Measurements from ENCODE around the gene ZNF737. TPM values are rescaled to one million over a fixed set of nuclear protein-coding genes. Genes with fewer than 3 reads are reported as not detected.
A peak's percentile ranks its signal among the peaks of the same experiment; 100 is the strongest.
"Not testable (repeated sequence)": the region's sequence is repeated elsewhere in the genome, so short reads cannot be mapped to it uniquely, and the experiment has no call there.

Gene ZNF737
- total RNA-seq, 2 donors from 2014 or later = 16.8 to 26.7 TPM

- H3K9me3 ChIP-seq = peaks cover 0 to 7% (median 0%) of the 10 kb centered on the region in 3 donors
- H3K27ac ChIP-seq = no peak overlapping the region
- DNase-seq (no peak), ATAC-seq (no peak)
- TF ChIP-seq POLR2A (IDR thresholded peaks at IDR 0.05) (no peak), CTCF (IDR thresholded peaks at IDR 0.05) (no peak)
- peaks cover under 1 to 2% of the 10 kb centered on the region in 2 donors for H3K36me3 ChIP-seq (replicated peaks in 1 of 2; ENCODE audit: insufficient read depth in 1 of 2, low read depth in 2 of 2)
- no peaks in the 10 kb centered on the region for H3K27me3 ChIP-seq
- intact Hi-C loops (cut with DNase I) = no loop called here
- H3K4me3 ChIP-seq = no peak overlapping the region
- H3K4me1 ChIP-seq = peaks cover 32% of the 10 kb centered on the region
These were observed 7.0 kb downstream of the ZNF737 start for GRCh38 chr19:20558571-20558970.

GRCh38 chr19:20558011-20558410 is 7.6 kb downstream of the ZNF737 start:
- peaks cover 0 to 11% (median 0%) of the 10 kb centered on the region in 3 donors for H3K9me3 ChIP-seq
- H3K27me3 ChIP-seq = no peaks in the 10 kb centered on the region
- peak overlapping the region in 1 of 4 donors; percentile 24 for H3K27ac ChIP-seq
- peak; percentile 17 to 77 (median 36) for DNase-seq
- TF ChIP-seq POLR2A (IDR thresholded peaks at IDR 0.05) = no peak
- peak in 5 of 7 experiments; percentile 8 to 54 (median 25) for TF ChIP-seq CTCF (IDR thresholded peaks at IDR 0.05)
- H3K4me3 ChIP-seq = no peak overlapping the region
- peaks cover 28% of the 10 kb centered on the region for H3K4me1 ChIP-seq
- 59 to 65% methylated on average over 4 of the region's 4 CpGs for WGBS, 2 donors
- intact Hi-C loops (cut with DNase I) = no loop called here
- peaks cover 2 to 8% of the 10 kb centered on the region in 2 donors for H3K36me3 ChIP-seq (replicated peaks in 1 of 2; ENCODE audit: insufficient read depth in 1 of 2, low read depth in 2 of 2)
- ATAC-seq = peak; percentile 56

DNA sequence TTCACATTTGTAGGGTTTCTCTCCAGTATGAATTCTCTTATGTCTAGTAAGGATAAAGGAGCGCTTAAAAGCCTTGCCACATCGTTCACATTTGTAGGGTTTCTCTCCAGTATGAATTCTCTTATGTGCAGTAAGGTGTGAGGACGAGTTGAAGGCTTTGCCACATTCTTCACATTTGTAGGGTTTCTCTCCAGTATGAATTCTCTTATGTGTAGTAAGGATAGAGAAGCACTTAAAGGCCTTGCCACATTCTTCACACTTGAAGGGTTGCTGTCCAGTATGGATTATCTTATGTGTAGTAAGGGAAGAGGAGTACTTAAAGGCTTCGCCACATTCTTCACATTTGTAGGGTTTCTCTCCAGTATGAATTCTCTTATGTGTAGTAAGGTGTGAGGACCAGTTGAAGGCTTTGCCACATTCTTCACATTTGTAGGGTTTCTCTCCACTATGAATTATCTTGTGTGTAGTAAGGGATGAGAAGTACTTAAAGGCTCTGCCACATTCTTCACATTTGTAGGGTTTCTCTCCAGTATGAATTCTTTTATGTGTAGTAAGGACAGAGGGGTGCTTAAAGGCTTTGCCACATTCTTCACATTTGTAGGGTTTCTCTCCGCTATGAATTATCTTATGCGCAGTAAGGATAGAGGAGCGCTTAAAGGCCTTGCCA is 20.8 kb downstream of the ZNF737 start:
- ATAC-seq; H3K4me1 ChIP-seq; H3K27me3 ChIP-seq; H3K27ac ChIP-seq; DNase-seq; H3K4me3 ChIP-seq; intact Hi-C loops (cut with DNase I): not testable (repeated sequence)
- H3K36me3 ChIP-seq (replicated peaks in 1 of 2; ENCODE audit: insufficient read depth in 1 of 2, low read depth in 2 of 2) = peaks cover 39 to 49% of the 10 kb centered on the region in 2 donors
- 87 to 97% methylated on average over 7 of the region's 7 CpGs for WGBS, 2 donors
- H3K9me3 ChIP-seq = peaks cover 0 to 72% (median 13%) of the 10 kb centered on the region in 3 donors

GRCh38 chr19:20530303-20530702 is 35.3 kb downstream of the ZNF737 start:
- WGBS, 2 donors = no CpG with 5 or more reads among the region's 29 CpGs

DNA sequence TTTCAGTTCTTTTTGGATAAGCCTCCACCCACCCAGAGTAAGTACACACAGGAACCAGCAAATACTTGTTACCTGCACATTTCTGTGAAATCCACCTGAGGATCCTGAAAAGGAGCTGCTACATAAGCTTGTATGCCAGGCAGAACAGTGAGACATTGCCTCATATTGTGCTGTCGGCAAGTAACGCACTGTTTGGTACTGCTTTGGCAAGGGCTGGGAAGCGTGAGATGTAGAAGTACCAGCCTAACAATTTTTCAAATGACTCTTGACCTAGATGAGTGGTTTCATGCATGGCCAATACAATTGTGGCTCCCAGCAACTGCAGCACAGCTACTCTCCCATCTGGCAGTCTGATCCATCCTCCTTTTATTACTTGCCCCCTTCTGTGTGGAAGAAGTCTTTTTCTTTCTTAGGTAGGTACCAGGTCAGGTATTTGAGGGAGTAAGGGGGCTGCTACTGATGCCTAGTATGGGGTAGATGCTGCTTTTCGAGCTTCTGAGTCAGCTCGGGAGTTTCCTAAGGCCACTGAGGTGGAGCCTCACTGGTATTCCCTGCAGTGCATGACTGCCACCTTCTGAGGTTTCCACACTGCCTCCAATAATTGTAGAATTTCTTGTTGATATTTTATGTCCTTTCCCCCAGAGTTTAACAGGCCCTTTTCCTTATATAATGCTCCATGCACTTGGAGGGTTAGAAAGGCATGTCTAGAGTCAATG is 52.2 kb downstream of the ZNF737 start:
- ATAC-seq (no peak), DNase-seq (peak in 2 of 4 donors; percentile 5 to 19)
- H3K27ac ChIP-seq = no peak overlapping the region
- WGBS, 2 donors = 61 to 71% methylated on average over 5 of the region's 5 CpGs
- no peaks in the 10 kb centered on the region for H3K27me3 ChIP-seq
- H3K4me1 ChIP-seq = no peaks in the 10 kb centered on the region
- no peak overlapping the region for H3K4me3 ChIP-seq
- H3K9me3 ChIP-seq = peaks cover 0 to 13% (median 0%) of the 10 kb centered on the region in 3 donors
- no peak for TF ChIP-seq POLR2A (IDR thresholded peaks at IDR 0.05)
- no peak for TF ChIP-seq CTCF (IDR thresholded peaks at IDR 0.05)
- intact Hi-C loops (cut with DNase I) = no loop called here
- no peaks in the 10 kb centered on the region for H3K36me3 ChIP-seq (replicated peaks in 1 of 2; ENCODE audit: insufficient read depth in 1 of 2, low read depth in 2 of 2)

More at GRCh38 chr19:20530303-20530702, 35.3 kb downstream of the ZNF737 start:
- H3K27ac ChIP-seq; intact Hi-C loops (cut with DNase I); H3K4me3 ChIP-seq; ATAC-seq; H3K36me3 ChIP-seq (replicated peaks in 1 of 2; ENCODE audit: insufficient read depth in 1 of 2, low read depth in 2 of 2); DNase-seq; H3K9me3 ChIP-seq; H3K27me3 ChIP-seq; H3K4me1 ChIP-seq: not testable (repeated sequence)

All from body of pancreas (tissue), 4 donors.